Bronchial epithelial cell (primary cell): Measurements from ENCODE around the gene CHST8. TPM values are rescaled to one million over a fixed set of nuclear protein-coding genes. Genes with fewer than 3 reads are reported as not detected.

Experiments used
- DNase-seq: peaks from one replicate; pipeline ENCODE4 v3.0.0-alpha.2; 2010; ENCODE audit warnings: low read depth
- FAIRE-seq: peaks from 2 replicates; lab custom pipeline; 2011; peaks lifted over from hg19 to GRCh38; lab: Jason Lieb, UNC
- H3K27me3 ChIP-seq: 2 replicates; pipeline ENCODE4 v1.5.1; 2011; ENCODE audit warnings: low read length; ENCODE audit not compliant: control insufficient read depth, insufficient read depth
- H3K36me3 ChIP-seq: 2 replicates; pipeline ENCODE4 v1.5.1; 2011; ENCODE audit warnings: low read length; ENCODE audit not compliant: control insufficient read depth, insufficient read depth
- H3K4me3 ChIP-seq: 2 replicates; pipeline ENCODE4 v1.5.1; 2011; ENCODE audit warnings: mild to moderate bottlenecking, low read depth, low read length, control low read depth
- CTCF ChIP-seq: IDR thresholded peaks from 2 replicates; pipeline ENCODE4 v1.5.1; 2011; ENCODE audit warnings: mild to moderate bottlenecking, moderate library complexity, low read length, control low read depth, inconsistent platforms; ENCODE audit not compliant: insufficient read depth, severe bottlenecking
- total RNA-seq: library from RNA; depleted of rRNA; stranded (reverse); fragments of >200 nt; gene quantifications from 2 replicates; pipeline ENCODE4 v1.2.1, GENCODE V29; 2014

CHST8 gene
- total RNA-seq, 1 donor from 2014 or later, result under 0.01 TPM

- no peaks in the 10 kb centered on the region for H3K27me3 ChIP-seq
- no peaks in the 10 kb centered on the region for H3K36me3 ChIP-seq
- H3K4me3 ChIP-seq, result no peak overlapping the region
- DNase-seq (no peak), FAIRE-seq (no peak)
- TF ChIP-seq CTCF, result no peak
These were observed 46.1 kb downstream of the CHST8 start for GRCh38 chr19:33667881-33668280.

- no peaks in the 10 kb centered on the region for H3K36me3 ChIP-seq
- FAIRE-seq, result no peak
- TF ChIP-seq CTCF, result no peak
- H3K27me3 ChIP-seq, result no peaks in the 10 kb centered on the region
- no peak for DNase-seq
- no peak overlapping the region for H3K4me3 ChIP-seq
These were observed 47.2 kb downstream of the CHST8 start for GRCh38 chr19:33668968-33669367.

- Histone ChIP-seq H3K36me3 (no peaks in the 10 kb centered on the region), H3K4me3 (no peak overlapping the region), H3K27me3 (no peaks in the 10 kb centered on the region)
- FAIRE-seq, result no peak
- TF ChIP-seq CTCF, result no peak
- DNase-seq, result no peak
These were observed 47.6 kb downstream of the CHST8 start for GRCh38 chr19:33669376-33669775.

GRCh38 chr19:33670398-33670797, 48.6 kb downstream of the CHST8 start:
- no peaks in the 10 kb centered on the region for H3K27me3 ChIP-seq
- TF ChIP-seq CTCF, result no peak
- no peak for DNase-seq
- no peak overlapping the region for H3K4me3 ChIP-seq
- H3K36me3 ChIP-seq, result no peaks in the 10 kb centered on the region
- no peak for FAIRE-seq

GRCh38 chr19:33671211-33671610, 49.5 kb downstream of the CHST8 start:
- Histone ChIP-seq H3K4me3 (no peak overlapping the region), H3K27me3 (no peaks in the 10 kb centered on the region), H3K36me3 (no peaks in the 10 kb centered on the region)
- FAIRE-seq, result no peak
- TF ChIP-seq CTCF, result no peak
- no peak for DNase-seq

- DNase-seq, result no peak
These were observed 51.6 kb downstream of the CHST8 start for GRCh38 chr19:33673258-33673875.

More at GRCh38 chr19:33673258-33673875, 51.6 kb downstream of the CHST8 start:
- H3K27me3 ChIP-seq, result no peaks in the 10 kb centered on the region
- no peak for FAIRE-seq
- no peak overlapping the region for H3K4me3 ChIP-seq
- H3K36me3 ChIP-seq, result no peaks in the 10 kb centered on the region
- TF ChIP-seq CTCF, result no peak
